Fibroblast of lung (primary cell): Measurements from ENCODE around the gene FAM120AOS.

Experiments used
- EZH2 ChIP-seq: IDR thresholded peaks from 2 replicates; pipeline ENCODE4 v1.5.1; 2012; ENCODE audit warnings: low read length, control low read depth, mild to moderate bottlenecking; ENCODE audit errors: missing control alignments
- TF ChIP-seq, protein P1 (sequence below), 2 donors: IDR thresholded peaks in 1 of 2; conservative IDR thresholded peaks in 1 of 2; 1 replicate in 1 of 2; 2 replicates in 1 of 2; pipeline ENCODE4 v1.5.1; 2011 to 2012; ENCODE audit warnings: low read length in 2 of 2, control low read depth in 1 of 2, inconsistent platforms in 1 of 2, low read depth in 1 of 2, mild to moderate bottlenecking in 1 of 2

DNA sequence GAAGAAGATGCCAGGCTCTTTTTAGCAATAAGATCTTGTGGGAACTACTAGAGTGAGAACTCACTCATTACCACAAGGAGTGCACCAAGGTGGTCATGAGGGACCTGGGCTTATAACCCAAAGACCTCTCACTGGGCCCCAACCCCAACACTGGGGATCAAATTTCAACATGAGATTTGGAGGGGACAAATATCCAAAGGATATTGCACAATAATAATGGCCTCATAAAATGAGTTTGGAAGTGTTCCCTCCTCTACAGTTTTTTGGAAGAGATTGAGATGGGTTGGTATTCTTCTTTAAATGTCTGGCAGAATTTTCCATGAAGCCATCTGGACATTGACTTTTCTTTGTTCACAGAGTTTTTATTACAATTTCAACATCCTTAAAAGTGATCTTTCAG, 39.9 kb downstream of the FAM120AOS start:
- TF ChIP-seq EZH2 = no peak
- TF ChIP-seq, protein P1, sequence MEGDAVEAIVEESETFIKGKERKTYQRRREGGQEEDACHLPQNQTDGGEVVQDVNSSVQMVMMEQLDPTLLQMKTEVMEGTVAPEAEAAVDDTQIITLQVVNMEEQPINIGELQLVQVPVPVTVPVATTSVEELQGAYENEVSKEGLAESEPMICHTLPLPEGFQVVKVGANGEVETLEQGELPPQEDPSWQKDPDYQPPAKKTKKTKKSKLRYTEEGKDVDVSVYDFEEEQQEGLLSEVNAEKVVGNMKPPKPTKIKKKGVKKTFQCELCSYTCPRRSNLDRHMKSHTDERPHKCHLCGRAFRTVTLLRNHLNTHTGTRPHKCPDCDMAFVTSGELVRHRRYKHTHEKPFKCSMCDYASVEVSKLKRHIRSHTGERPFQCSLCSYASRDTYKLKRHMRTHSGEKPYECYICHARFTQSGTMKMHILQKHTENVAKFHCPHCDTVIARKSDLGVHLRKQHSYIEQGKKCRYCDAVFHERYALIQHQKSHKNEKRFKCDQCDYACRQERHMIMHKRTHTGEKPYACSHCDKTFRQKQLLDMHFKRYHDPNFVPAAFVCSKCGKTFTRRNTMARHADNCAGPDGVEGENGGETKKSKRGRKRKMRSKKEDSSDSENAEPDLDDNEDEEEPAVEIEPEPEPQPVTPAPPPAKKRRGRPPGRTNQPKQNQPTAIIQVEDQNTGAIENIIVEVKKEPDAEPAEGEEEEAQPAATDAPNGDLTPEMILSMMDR (conservative IDR thresholded peaks at IDR 0.05 in 1 of 2, IDR thresholded peaks at IDR 0.05 in 1 of 2; ENCODE audit: low read depth in 1 of 2, low read length in 2 of 2) = no peak
